ENCODE data around the gene SLC66A2.

Gene SLC66A2

DNA sequence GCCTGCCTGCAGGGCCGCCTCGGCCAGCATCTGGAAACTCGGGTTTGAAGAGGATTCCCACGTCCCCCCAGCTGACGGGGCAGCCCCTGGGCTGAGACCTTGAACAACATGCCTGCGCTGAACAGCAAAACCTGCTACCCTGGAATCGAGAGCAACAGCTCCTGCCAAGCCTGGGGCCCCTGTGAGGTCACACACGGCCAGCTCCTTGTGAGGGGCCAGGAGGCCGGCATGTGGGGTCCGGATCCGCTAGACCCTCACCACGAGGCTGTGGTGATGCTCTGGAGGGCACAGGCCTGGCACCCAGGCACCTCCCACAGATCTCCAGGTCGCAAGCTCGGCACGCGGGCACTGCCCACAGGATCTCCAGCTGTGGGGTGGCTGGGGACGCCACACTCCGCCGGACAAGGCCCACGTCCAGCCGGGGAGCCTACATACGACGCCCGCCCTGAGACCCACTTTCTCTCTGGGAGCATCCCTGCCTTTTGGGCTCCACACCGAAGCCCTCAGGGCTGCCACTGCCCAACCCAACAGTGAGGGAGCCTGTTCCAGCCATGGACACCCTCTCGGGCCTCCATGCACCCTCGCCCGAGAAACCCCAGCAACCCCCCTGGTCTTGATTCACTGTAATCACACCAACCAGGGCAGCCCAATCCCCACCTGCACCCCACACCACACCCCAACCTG is 34.1 kb downstream of the SLC66A2 start:
- DNase-seq: no peak

DNA sequence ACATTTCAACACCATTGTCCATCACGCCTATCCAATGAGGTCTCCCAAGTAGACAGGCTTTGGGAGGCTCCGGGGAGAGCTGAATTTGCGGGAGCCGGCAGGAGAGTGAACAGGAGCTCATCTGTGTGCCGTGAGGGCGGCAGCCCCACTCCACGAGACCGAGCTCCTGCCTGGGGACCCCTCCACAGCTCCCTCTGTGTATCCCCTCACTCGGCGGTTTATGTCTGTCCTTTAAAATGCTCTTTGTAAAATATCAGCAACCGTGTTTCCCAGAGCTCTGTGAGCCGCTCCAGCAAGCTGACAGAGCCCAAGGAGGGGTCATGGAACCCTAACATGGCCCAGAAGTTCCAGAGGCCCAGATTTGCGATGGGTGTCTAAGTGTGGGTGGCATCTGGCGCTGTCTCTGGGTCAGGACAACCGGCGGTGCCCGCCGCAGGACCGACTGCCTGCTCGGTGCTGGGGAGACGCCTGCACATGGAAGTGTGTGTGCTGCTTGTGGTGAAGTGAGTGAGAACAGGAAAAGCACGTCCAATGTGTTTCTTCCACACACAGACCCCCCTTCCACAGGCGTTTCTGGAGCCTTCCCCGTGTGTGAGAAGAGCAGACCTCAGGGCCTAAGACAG is 34.8 kb downstream of the SLC66A2 start:
- DNase-seq: no peak

DNA sequence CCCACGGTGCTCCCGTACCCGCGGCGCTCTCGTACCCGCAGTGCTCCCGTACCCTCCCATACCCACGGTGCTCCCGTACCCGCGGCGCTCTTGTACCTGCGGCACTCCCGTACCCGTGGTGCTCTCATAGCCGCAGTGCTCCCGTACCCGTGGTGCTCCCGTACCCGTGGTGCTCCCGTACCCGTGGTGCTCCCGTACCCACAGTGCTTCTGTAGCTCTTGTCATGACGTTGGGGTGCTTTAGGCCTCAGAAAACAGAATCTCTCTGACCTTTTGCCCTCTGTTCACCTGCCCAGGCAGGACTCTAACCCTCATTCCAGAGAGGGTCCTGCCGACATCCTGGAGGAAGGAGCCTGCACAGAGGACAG is 35.3 kb downstream of the SLC66A2 start:
- DNase-seq: no peak

DNA sequence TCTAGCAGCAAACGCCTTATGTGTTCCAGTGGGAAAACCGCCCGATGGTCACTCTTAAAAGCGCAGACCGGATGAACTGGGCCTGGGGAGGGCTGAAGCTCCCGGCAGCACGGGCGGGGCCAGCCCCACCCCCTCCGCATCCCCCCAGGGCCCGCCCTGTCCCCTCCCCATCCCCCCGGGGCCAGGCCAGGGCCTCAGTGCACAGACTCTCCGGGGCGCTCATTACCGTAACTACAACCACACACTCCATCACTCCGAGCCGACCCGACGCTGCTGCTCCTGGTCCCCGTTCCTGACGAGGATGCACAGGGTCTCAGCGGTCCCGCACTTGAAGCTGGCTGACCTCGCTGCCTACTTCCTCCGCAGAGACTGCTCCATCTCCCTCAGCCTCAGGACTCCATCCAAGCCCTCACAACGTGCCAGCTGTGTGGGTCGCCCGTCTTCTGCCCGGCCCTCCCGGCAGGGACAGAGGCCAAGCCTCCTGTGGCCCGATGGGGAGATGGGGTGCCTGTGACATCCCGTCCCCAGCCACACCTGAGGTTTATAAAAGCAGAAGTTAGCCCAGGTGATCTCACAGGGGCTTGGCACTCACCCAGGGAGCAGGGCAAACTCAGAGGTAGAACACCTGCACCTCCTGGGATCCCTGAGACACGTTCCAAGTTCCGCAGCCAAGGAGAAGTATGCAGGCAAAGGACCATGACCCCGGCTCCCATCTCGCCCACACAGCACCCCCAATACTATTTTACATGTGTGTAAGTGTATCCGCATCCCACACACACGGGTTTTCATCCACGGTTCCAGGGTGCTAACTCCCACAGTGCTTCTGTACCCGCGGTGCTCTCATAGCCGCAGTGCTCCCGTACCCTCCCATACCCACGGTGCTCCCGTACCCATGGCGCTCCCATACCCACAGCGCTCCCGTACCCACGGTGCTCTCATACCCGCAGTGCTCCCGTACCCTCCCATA is 36.0 kb downstream of the SLC66A2 start:
- DNase-seq: no peak

DNA sequence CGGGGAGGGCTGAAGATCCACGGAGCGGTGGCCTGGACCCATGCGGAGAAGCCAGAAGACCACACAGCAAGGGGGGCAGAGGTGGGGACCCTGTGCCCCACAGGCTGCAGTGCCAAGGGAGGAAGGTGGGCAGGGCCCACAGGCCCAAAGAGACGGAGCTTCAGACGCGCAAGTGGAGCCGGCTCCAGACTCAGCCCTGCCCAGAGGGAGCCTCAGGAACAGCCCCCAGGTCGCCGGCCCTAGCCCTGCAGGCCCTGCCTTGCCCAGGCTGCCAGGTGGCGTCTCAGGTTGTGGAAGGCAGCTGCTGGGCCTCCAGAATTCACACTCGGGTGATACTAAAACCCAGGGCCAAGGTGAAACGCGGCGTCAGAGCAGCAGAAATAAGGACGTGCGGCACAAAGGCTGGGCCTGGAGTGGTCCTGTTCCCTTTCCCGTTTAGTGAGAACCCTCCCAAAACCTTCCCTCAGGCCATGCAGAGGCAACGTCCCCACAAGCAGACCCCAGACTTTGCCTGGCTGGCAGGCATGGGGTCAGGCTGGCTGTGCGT is 36.8 kb downstream of the SLC66A2 start:
- DNase-seq: no peak

DNA sequence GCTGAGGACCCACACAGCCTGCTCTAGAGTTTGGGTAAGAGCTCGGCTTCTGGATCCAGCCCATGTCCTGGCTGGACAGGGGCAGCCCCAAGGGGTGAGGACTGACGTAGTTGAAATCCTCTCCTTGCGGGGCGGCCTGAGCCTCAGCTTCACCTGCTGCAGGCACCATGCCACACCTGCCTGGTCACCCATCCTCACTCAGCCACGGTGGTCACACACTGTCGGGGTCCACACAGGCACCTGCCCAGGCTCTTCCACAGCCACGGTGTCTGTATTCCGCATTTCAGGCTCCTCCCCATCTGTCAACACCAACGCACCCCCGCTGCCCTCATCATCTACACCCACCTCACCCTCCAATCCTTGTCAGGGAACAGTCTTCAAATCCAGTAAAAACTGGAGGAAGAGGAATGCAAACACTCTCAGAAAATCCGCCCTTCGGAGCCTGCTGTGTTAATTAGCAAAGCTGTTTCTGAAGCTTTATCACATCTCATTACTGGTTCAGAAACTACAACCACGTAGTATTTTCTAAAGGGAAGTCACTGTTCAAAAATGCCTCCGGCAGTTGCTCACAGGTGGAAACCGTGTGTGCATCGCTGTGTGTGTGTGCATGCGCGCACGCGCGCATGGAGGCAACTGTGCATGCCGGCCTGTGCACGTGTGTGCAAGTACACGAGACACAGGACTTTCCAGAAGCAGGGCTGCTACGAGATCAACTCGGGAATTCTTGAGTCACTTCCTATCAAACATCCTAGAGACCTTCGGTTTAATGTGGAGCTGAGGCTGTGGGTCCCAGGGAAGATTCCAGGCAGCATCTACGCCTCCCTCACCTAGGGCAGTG is 38.2 kb downstream of the SLC66A2 start:
- no peak for DNase-seq

DNA sequence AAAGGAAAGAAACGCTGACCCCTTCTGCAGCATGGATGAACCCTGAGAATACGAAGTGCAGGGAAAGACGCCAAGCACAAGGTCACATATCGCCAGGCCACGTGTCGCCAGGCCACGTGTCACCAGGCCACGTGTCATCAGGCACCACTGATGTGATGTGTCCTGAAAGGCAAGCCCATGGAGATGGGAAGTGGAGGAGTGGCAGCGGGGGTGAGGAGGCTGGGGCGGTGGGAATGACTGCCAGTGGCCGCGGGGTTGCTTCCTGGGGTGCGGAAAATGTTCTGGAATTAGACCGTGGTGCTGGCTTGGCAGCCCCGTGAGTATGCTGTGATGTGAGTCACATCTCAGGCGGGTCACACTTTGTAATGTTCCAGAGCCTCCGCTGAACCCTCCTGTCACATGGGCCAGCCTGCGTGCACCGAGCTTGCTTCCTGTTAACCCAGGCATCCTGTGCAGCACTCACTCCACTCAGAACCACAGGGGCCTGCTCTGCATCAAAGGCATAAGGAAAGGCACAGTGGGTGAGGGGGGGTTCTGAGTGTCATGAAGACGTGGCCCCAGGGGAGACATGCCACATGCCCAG is 39.0 kb downstream of the SLC66A2 start:
- DNase-seq: peak; percentile 26

DNA sequence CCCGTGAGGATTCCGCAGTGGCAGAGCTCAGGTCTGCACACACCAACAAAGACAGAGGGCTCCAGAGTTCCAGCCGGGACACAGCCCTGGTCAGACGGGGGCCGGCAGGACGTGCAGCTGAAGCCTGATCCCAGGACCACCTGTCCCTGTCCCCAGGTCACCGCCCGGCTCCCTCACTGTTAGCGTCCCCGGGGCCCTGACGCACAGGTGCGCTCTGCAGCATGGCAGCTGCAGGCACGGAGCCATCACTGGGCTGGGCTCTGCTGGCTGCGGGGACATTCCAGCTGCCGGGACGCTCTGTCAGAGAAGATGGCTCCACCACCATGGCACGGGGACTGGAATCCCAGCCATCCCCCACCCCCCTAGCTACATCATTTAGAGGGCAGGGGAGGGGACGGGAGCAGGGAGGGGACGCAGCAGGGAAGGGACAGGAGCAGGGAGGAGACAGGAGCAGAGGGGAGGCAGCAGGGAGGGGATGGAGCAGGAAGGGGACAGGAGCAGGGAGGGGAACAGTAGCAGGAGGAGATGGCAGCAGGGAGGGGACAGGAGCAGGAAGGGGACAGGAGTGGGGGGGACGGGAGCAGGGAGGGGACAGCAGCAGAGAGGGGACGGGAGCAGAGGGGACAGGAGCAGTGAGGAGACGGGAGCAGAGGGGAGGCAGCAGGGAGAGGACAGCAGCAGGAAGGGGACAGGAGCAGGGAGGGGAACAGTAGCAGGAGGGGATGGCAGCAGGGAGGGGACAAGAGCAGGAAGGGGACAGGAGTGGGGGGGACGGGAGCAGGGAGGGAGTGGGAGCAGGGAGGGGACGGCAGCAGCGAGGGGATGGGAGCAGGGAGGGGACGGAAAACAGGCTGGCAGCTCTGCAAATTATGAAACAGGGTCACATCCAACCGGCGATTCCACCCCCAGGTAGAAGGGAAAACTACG is 39.8 kb downstream of the SLC66A2 start:
- no peak for DNase-seq

DNA sequence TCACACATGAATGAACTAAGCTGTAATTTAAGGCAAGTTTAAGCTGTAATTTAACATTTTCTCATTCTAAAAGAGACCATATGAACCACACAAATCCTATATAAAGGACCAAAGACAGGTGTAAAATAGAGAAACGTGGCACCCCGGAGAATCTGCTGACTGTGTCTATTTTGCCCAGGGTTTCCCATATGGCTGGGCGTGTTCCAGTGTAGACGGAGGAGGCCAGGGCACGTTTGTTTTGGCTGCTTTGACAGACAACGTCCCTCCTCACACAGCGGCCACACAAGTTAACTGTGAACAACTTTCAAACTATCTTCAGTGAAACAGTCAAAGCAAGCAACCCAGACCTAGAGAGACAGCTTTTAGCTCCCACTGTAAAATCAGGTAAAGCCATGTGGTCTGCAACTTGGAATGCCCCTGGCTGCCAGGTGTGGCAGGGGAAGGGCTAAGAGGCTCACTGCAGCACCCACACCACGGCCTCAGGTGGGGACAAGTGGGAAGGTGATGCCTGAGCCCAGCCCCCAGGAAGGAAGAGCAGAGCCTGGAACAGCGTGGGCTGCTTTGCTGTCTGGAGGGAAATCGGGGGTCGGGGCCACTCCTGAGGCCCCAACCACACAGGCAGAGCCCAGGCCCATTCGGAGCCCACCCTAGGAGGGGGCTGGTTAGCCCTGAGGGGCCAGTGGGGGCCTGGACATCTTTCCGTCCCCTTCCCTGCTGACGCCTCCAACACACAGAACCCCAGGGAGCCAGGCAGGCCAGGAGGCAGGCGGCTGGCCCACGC is 40.7 kb downstream of the SLC66A2 start:
- no peak for DNase-seq

DNA sequence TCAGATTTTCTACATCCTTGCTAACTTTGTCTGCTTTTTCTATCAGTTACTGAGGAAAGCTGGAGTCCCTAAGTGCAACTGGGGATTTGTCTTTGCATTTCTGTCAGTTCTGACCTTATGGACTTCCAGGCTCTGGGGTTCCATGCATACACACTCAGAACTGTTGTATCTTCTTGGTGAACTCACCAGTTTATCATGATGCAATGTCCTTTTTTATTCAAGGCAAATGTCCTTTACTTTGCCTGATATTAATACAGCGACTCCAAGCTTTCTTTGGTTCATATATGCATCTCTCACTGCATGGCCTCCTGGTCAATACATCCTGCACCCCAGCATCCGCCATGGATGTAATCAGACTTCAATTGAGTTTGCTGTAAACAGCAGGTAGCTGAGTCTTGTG is 44.7 kb downstream of the SLC66A2 start:
- no peak for DNase-seq

DNA sequence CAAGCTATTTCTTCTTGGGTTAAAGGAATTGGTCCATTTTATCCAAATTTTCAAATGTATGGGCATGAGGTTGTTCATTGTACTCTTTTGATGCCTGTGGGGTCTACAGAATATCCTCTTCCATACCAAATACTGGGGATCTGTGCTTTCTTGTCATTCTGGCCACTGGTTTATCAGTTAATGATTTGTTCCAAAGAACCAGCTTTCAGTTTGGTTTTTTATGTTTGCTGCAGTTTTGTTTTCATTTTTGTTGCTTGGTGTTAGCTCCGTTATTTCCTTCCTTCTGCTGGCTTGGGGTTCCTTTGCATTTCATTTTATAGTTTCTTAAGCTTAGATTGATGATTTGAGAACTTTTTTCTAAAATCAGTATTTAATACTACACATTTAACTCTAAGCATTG is 45.5 kb downstream of the SLC66A2 start:
- no peak for DNase-seq

DNA sequence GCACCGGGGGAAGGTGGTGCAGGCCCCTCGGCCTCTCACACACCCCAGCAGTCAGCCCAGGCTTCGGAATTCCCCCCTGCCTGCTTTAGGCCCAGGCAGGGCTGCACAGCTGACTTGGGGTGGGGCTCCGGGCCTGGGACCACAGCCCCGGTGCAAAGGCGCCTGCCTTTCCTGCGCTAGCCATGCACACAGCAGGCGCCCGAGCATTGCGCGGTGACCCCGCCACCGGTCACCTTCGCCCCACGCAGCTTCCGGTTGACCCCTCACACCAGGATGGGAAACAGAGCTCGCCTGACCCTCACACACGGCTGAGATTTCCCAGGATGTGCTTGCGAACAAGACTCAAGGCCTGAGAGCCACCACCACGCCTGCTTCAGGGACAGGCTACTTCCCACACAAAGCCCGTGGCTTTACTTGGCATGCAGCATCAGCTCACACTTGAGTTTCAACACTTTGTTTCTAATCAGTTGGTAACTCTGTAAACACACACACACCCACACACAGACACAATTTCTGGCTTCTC is 46.0 kb downstream of the SLC66A2 start:
- DNase-seq: no peak

DNA sequence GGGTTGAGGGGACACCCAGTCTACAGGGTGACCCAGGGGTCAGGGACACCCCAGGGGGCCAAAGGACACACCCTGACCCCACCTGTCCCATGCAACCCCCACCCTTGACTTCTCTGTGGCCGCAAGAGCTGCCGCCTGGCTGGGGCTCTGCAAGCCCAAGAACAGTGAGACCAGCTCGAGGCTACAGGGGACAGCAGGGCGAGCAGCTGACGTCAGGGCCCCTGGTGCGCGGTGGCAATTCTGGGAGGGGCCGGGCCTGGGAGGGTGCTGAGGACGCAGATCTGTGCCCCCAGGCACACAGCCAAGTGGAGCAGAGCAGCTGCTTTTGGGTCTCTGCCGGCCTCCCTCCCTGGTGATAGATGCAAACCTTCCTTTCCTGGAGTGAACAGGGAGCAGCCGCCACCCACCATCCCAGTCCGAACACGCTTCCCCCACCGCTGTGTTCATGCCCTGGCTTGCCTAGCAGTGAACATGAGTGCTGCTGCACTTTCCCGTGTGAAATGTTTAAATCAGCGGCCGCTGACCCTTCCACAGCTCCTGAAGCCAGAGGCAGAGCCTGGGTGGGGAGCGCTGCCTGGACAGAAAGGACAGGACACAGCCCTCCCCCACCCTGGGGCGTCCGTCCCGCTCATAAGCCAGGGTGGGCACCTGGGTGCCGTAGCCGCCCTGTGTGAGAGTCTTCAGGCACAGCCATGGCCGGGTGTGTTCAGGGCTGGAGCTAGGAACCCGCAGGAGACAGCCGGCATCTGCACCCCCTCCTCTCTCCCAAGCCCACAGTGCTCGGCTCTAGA is 46.9 kb downstream of the SLC66A2 start:
- DNase-seq: no peak

DNA sequence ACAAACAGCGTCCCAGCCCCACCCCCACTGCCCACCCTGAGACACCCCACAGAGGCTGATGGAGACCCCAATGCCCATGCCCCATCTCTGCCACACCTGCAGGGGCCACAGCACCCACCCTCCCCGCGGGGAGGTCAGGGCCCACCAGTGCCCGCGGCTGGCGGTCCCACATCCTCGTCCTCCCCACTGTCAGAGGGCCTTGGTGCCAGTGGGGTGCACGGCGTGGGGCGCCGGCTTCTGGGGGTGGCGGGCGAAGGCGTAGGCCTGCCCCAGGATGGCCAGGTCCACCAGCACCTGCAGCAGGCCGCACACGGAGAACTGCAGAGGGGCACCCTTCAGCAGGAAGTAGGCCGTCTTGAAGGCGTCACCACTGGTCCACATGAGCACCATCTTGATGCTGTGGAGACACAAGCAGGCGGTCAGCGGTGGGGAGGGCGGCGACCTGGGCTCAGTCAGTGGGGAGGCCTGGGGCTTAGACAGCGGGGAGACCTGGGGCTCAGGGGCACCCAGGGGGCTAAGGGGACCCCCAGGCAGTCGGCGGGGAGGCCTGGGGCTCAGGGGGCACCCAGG is 47.6 kb downstream of the SLC66A2 start:
- DNase-seq: no peak

DNA sequence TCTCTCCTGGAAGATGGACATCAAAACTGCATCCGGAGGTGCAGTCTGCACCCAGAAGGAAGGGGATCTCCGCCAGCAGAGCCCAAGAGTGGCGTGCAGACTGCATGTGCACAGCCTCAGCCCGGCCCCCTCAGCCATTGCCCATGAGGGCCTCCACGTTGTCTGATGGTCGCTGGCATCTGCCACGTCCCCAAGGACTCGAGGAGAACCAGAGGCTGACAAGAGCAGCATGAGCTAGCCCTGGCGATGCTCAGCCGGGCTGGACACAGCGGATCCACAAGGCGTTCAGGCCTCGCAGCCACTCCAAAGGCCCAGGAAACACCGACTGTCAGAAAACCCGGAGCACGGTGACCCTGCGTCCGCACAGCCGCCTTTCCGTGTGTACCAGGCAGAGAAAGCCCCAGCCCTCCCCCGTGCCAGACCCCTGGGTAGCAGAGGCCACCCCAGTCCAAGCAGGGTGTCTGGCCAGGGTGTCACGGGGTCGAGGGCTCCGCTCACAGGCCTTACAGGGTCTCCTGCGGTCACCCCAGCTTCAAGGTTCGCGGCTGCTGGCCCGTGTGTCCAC is 48.3 kb downstream of the SLC66A2 start:
- no peak for DNase-seq

DNA sequence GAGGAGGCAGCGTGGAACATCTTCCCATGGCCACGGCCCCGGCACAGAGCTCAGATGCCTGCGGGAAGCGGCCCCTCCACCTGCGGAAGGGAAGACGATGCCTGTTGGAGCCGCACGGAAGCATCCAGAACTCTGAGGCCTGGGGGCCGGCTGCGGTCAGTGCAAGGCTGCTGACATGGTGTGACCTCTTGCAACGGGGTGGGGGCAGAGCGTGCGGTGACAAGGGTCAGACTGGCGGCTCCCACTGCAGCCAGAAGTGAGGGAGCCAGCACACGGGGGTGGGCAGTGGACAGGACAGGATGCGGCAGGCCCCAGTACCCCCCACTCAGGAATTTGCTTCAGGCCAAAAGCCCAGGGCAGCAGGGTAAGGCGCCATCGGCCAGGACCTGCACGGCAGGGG is 48.8 kb downstream of the SLC66A2 start:
- no peak for DNase-seq

DNA sequence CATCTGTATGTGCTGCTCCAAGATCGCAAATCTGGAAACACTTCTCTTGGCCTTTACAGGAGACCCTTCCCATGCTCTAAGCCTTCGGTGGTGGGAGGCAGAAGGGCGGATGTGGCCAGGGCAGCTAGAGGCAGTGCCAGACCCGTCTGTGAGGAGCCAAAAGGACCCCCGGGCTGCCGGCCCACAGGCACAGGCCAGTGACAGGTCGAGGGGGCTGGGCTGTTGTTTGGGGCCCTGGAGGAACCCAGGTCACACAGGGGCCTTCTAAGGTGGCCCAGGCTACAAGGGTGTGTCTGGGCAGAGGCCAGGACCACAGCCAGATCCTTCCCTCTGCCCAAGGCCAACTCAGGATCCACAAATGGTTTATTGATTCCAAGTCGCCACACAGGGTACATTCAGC is 49.4 kb downstream of the SLC66A2 start:
- no peak for DNase-seq

DNA sequence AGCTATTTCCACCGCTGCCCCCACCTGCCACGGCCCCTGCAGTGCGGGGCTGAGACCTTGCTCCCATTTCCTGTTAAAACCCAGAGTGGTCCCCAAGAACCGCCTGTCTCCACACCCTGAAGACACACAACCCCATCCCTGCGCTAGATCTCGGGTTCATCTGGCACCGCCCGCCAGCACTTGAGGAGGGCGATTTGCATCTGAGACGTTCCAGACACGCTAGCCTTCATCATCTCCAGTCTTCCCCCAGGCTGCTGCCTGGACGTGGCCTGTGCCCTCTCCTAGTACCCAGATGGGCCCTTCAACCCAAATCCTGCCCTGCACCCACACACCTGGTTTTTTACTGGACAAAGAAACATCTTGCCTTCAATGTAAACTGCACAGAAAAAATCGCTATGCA is 49.8 kb downstream of the SLC66A2 start:
- DNase-seq: no peak
